Memory B cell (primary cell): ENCODE data around the gene CDC42.
"Not testable (repeated sequence)": the region's sequence is repeated elsewhere in the genome, so short reads cannot be mapped to it uniquely, and the experiment has no call there.

ENCODE experiments used
- ATAC-seq: fragments of 150-1000 bp; cut with Tn5 transposase; 2 replicates; pipeline ENCODE4 v1.10.0; 2021; ENCODE audit warnings: low read depth, mild to moderate bottlenecking, moderate library complexity
- DNase-seq, 2 donors: peaks; one replicate each; pipeline ENCODE4 v3.0.0; 2022; ENCODE audit warnings: low spot score in 2 of 2
- H3K27ac Mint-ChIP-seq: one replicate; pipeline ENCODE4 v1.8.0; 2022; ENCODE audit warnings: mild to moderate bottlenecking, moderate library complexity, mixed read lengths
- H3K27me3 Mint-ChIP-seq: one replicate; pipeline ENCODE4 v1.8.0; 2022; ENCODE audit warnings: mixed read lengths
- H3K36me3 Mint-ChIP-seq: one replicate; pipeline ENCODE4 v1.8.0; 2022; ENCODE audit warnings: mild to moderate bottlenecking, mixed read lengths
- H3K4me1 Mint-ChIP-seq: one replicate; pipeline ENCODE4 v1.8.0; 2022; ENCODE audit warnings: mixed read lengths
- H3K4me3 Mint-ChIP-seq: one replicate; pipeline ENCODE4 v1.8.0; 2022; ENCODE audit warnings: mild to moderate bottlenecking, moderate library complexity, mixed read lengths
- H3K9me3 Mint-ChIP-seq: one replicate; pipeline ENCODE4 v1.8.0; 2022; ENCODE audit warnings: mixed read lengths

Gene CDC42

GRCh38 chr1:22075718-22076117 is 23.2 kb downstream of the CDC42 start:
- peaks cover 51% of the 10 kb centered on the region for H3K4me1 Mint-ChIP-seq
- H3K36me3 Mint-ChIP-seq: peaks cover 26% of the 10 kb centered on the region
- no peaks in the 10 kb centered on the region for H3K27me3 Mint-ChIP-seq
- no peak for DNase-seq
- H3K27ac Mint-ChIP-seq: peak overlapping the region; percentile 59
- peak overlapping the region; percentile 66 for H3K4me3 Mint-ChIP-seq
- ATAC-seq: peak; percentile 59
- H3K9me3 Mint-ChIP-seq: no peaks in the 10 kb centered on the region

- Mint-ChIP-seq H3K36me3 (peaks cover 26% of the 10 kb centered on the region), H3K4me1 (peaks cover 50% of the 10 kb centered on the region), H3K27ac (peak overlapping the region; percentile 59), H3K9me3 (no peaks in the 10 kb centered on the region), H3K27me3 (no peaks in the 10 kb centered on the region), H3K4me3 (peak overlapping the region; percentile 66)
- DNase-seq (no peak), ATAC-seq (no peak)
These were observed 23.8 kb downstream of the CDC42 start for GRCh38 chr1:22076346-22076745.

- no peak for ATAC-seq
- peaks cover 34% of the 10 kb centered on the region for H3K36me3 Mint-ChIP-seq
- DNase-seq: no peak
- H3K4me1 Mint-ChIP-seq: peaks cover 49% of the 10 kb centered on the region
- H3K9me3 Mint-ChIP-seq: no peaks in the 10 kb centered on the region
- H3K27ac Mint-ChIP-seq: peak overlapping the region; percentile 35
- H3K4me3 Mint-ChIP-seq: no peak overlapping the region
- no peaks in the 10 kb centered on the region for H3K27me3 Mint-ChIP-seq
These were observed 25.2 kb downstream of the CDC42 start for GRCh38 chr1:22077728-22078127.

GRCh38 chr1:22078133-22078532 is 25.6 kb downstream of the CDC42 start:
- peak overlapping the region; percentile 35 for H3K27ac Mint-ChIP-seq
- peaks cover 34% of the 10 kb centered on the region for H3K36me3 Mint-ChIP-seq
- DNase-seq (no peak), ATAC-seq (no peak)
- H3K4me3 Mint-ChIP-seq: no peak overlapping the region
- peaks cover 49% of the 10 kb centered on the region for H3K4me1 Mint-ChIP-seq
- no peaks in the 10 kb centered on the region for H3K27me3 Mint-ChIP-seq
- H3K9me3 Mint-ChIP-seq: no peaks in the 10 kb centered on the region

- H3K27ac Mint-ChIP-seq: peak overlapping the region; percentile 76
- no peak for ATAC-seq
- no peak for DNase-seq
- no peaks in the 10 kb centered on the region for H3K27me3 Mint-ChIP-seq
- no peak overlapping the region for H3K4me3 Mint-ChIP-seq
- peaks cover 37% of the 10 kb centered on the region for H3K36me3 Mint-ChIP-seq
- peaks cover 47% of the 10 kb centered on the region for H3K4me1 Mint-ChIP-seq
- no peaks in the 10 kb centered on the region for H3K9me3 Mint-ChIP-seq
These were observed 27.7 kb downstream of the CDC42 start for GRCh38 chr1:22080191-22080590.

GRCh38 chr1:22088331-22088730 is 35.8 kb downstream of the CDC42 start:
- peaks cover 54% of the 10 kb centered on the region for H3K4me1 Mint-ChIP-seq

GRCh38 chr1:22089134-22089571 is 36.6 kb downstream of the CDC42 start:
- H3K4me3 Mint-ChIP-seq: peak overlapping the region; percentile 41
- H3K27me3 Mint-ChIP-seq: no peaks in the 10 kb centered on the region
- H3K27ac Mint-ChIP-seq: peak overlapping the region; percentile 75
- peaks cover 33% of the 10 kb centered on the region for H3K36me3 Mint-ChIP-seq
- DNase-seq (no peak), ATAC-seq (no peak)
- no peaks in the 10 kb centered on the region for H3K9me3 Mint-ChIP-seq
- peaks cover 53% of the 10 kb centered on the region for H3K4me1 Mint-ChIP-seq

More at GRCh38 chr1:22088331-22088730, 35.8 kb downstream of the CDC42 start:
- H3K27ac Mint-ChIP-seq: peak overlapping the region; percentile 75
- no peaks in the 10 kb centered on the region for H3K27me3 Mint-ChIP-seq
- peaks cover 30% of the 10 kb centered on the region for H3K36me3 Mint-ChIP-seq
- H3K9me3 Mint-ChIP-seq: no peaks in the 10 kb centered on the region
- DNase-seq (no peak), ATAC-seq (no peak)
- no peak overlapping the region for H3K4me3 Mint-ChIP-seq

GRCh38 chr1:22089787-22090186 is 37.3 kb downstream of the CDC42 start:
- H3K4me1 Mint-ChIP-seq: peaks cover 51% of the 10 kb centered on the region
- ATAC-seq (no peak), DNase-seq (no peak)

GRCh38 chr1:22090867-22091266 is 38.4 kb downstream of the CDC42 start:
- peaks cover 52% of the 10 kb centered on the region for H3K4me1 Mint-ChIP-seq
- peaks cover 28% of the 10 kb centered on the region for H3K36me3 Mint-ChIP-seq
- H3K27me3 Mint-ChIP-seq: no peaks in the 10 kb centered on the region
- H3K27ac Mint-ChIP-seq: peak overlapping the region; percentile 75
- ATAC-seq: no peak
- H3K4me3 Mint-ChIP-seq: peak overlapping the region; percentile 18
- no peak for DNase-seq
- H3K9me3 Mint-ChIP-seq: no peaks in the 10 kb centered on the region

More at GRCh38 chr1:22089787-22090186, 37.3 kb downstream of the CDC42 start:
- H3K27ac Mint-ChIP-seq: peak overlapping the region; percentile 75
- no peaks in the 10 kb centered on the region for H3K27me3 Mint-ChIP-seq
- H3K4me3 Mint-ChIP-seq: peak overlapping the region; percentile 33
- no peaks in the 10 kb centered on the region for H3K9me3 Mint-ChIP-seq
- peaks cover 30% of the 10 kb centered on the region for H3K36me3 Mint-ChIP-seq

- DNase-seq: peak in 1 of 2 donors; percentile 32
- peaks cover 51% of the 10 kb centered on the region for H3K4me1 Mint-ChIP-seq
- not testable (repeated sequence) for H3K4me3 Mint-ChIP-seq, H3K27me3 Mint-ChIP-seq, H3K9me3 Mint-ChIP-seq, H3K27ac Mint-ChIP-seq
- peaks cover 27% of the 10 kb centered on the region for H3K36me3 Mint-ChIP-seq
- peak; percentile 89 for ATAC-seq
These were observed 39.7 kb downstream of the CDC42 start for GRCh38 chr1:22092026-22092768.

- no peaks in the 10 kb centered on the region for H3K9me3 Mint-ChIP-seq
- H3K27me3 Mint-ChIP-seq: no peaks in the 10 kb centered on the region
- no peak overlapping the region for H3K4me3 Mint-ChIP-seq
- ATAC-seq (no peak), DNase-seq (no peak)
- H3K36me3 Mint-ChIP-seq: peaks cover 27% of the 10 kb centered on the region
- H3K27ac Mint-ChIP-seq: peak overlapping the region; percentile 90
- H3K4me1 Mint-ChIP-seq: peaks cover 40% of the 10 kb centered on the region
These were observed 41.0 kb downstream of the CDC42 start for GRCh38 chr1:22093513-22093912.

GRCh38 chr1:22096036-22096435 is 43.5 kb downstream of the CDC42 start:
- Mint-ChIP-seq H3K27ac (no peak overlapping the region), H3K36me3 (peaks cover 23% of the 10 kb centered on the region), H3K4me1 (peaks cover 32% of the 10 kb centered on the region), H3K27me3 (no peaks in the 10 kb centered on the region), H3K9me3 (no peaks in the 10 kb centered on the region), H3K4me3 (no peak overlapping the region)
- ATAC-seq: no peak
- DNase-seq: no peak

- no peaks in the 10 kb centered on the region for H3K27me3 Mint-ChIP-seq
- no peaks in the 10 kb centered on the region for H3K9me3 Mint-ChIP-seq
- no peak overlapping the region for H3K4me3 Mint-ChIP-seq
- peaks cover 32% of the 10 kb centered on the region for H3K4me1 Mint-ChIP-seq
- H3K36me3 Mint-ChIP-seq: peaks cover 23% of the 10 kb centered on the region
- peak overlapping the region; percentile 67 for H3K27ac Mint-ChIP-seq
- ATAC-seq: no peak
- no peak for DNase-seq
These were observed 44.0 kb downstream of the CDC42 start for GRCh38 chr1:22096463-22096862.

GRCh38 chr1:22098752-22099151 is 46.2 kb downstream of the CDC42 start:
- ATAC-seq: no peak
- DNase-seq: no peak
- Mint-ChIP-seq H3K4me3 (no peak overlapping the region), H3K36me3 (peaks cover 18% of the 10 kb centered on the region), H3K27ac (no peak overlapping the region), H3K9me3 (no peaks in the 10 kb centered on the region), H3K4me1 (peaks cover 31% of the 10 kb centered on the region), H3K27me3 (no peaks in the 10 kb centered on the region)

- H3K4me3 Mint-ChIP-seq: no peak overlapping the region
- H3K27ac Mint-ChIP-seq: peak overlapping the region; percentile 86
- peaks cover 15% of the 10 kb centered on the region for H3K36me3 Mint-ChIP-seq
- DNase-seq (no peak), ATAC-seq (no peak)
- peaks cover 42% of the 10 kb centered on the region for H3K4me1 Mint-ChIP-seq
- no peaks in the 10 kb centered on the region for H3K27me3 Mint-ChIP-seq
- H3K9me3 Mint-ChIP-seq: no peaks in the 10 kb centered on the region
These were observed 47.7 kb downstream of the CDC42 start for GRCh38 chr1:22100168-22100567.
